LNCAP (cell line): ENCODE measurements around the gene RIMS4.

Experiments used
- TF ChIP-seq, protein P1 (sequence below): fragments of 450-650 bp; IDR thresholded peaks from 2 replicates; pipeline ENCODE4 v1.5.1; 2017; ENCODE audit warnings: mild to moderate bottlenecking

RIMS4 gene

DNA sequence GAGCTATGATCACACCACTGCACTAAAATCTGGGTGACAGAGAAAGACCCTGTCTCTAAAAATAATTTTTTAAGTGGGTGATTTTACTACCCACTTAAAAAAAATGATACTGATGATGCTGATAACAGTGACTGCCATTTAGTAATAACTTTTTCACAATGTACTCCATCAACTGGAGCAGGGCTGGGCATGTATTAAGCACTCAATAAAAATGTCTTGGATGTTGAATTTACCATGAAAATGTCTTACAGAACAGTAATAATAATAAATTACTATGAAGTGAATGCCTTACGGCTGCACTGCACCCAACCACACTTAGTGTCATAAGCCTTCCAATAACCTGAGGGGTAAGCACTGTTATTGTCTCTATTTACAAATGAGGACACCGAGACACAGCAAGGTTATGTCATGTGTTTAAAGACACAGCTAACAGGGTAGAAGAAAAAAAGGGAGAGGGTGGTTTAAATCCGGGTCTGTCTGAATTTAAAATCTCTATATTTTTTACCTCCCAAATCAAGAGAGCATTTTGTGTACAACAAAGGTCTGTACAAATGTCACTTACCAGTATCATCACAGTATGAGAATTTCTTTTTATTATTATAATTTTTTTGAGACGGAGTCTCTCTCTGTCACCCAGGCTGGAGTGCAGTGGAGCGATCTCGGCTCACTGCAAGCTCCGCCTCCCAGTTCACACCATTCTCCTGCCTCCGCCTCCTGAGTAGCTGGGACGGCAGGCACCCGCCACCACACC lies 21.5 kb downstream of the RIMS4 start:
- TF ChIP-seq, protein P1, sequence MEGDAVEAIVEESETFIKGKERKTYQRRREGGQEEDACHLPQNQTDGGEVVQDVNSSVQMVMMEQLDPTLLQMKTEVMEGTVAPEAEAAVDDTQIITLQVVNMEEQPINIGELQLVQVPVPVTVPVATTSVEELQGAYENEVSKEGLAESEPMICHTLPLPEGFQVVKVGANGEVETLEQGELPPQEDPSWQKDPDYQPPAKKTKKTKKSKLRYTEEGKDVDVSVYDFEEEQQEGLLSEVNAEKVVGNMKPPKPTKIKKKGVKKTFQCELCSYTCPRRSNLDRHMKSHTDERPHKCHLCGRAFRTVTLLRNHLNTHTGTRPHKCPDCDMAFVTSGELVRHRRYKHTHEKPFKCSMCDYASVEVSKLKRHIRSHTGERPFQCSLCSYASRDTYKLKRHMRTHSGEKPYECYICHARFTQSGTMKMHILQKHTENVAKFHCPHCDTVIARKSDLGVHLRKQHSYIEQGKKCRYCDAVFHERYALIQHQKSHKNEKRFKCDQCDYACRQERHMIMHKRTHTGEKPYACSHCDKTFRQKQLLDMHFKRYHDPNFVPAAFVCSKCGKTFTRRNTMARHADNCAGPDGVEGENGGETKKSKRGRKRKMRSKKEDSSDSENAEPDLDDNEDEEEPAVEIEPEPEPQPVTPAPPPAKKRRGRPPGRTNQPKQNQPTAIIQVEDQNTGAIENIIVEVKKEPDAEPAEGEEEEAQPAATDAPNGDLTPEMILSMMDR, result no peak

DNA sequence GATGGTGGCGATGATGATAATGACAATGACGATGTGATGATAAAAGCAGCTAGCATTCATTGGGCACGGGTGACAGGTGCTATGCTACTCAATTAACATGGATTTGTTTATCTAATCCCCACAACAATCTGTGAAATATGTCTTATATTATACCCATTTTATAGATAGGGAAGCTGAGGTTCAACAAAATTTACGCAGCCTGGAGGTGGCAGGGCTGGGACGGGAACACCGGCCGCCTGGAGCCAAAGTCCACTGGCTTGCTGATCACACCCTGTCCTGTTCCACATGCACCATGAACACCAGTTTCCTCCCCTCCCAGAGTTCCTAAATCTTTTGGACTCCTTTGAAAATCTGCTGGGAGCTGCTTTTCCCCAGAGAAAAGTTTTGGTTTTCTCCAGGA lies 23.0 kb downstream of the RIMS4 start:
- TF ChIP-seq, protein P1, result no peak

DNA sequence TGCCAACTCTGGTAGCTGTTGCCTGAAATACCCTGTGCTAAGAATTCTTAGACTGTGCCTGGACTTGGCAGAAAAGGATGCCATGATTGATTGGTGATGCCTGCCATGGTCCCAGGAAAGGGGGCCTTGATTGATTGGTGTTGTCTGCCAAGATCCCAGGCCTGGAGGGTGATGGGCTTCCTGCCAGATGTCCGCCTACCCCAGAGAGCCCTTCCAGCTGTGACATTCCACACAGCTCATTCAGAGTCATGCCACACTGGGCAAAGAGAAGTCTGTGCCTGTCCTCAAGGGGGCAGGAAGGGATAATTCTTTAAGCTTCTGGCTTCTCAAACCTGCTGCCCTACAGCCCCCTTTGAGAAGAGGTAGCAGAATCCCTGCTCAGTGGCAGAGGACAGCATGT lies 24.6 kb downstream of the RIMS4 start:
- TF ChIP-seq, protein P1, result no peak

DNA sequence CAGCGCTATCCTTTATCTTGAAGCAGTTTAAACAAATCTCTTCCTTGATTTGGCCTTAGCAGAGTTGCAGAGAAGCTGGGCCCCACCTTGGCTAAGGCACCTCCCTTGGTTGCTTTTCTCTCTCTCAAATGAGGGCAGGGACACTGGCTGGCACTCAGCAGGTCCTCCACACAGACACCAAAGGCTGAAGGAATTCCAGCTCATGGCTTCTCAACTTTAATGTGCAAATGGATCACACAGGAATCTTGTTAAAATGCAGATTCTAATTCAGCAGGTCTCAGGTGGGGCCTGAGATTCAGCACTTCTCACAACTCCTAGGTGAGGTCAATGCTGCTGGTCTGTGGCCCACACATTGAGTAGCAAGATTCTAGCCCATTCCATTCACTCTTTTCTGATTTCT lies 25.7 kb downstream of the RIMS4 start:
- TF ChIP-seq, protein P1, result no peak

DNA sequence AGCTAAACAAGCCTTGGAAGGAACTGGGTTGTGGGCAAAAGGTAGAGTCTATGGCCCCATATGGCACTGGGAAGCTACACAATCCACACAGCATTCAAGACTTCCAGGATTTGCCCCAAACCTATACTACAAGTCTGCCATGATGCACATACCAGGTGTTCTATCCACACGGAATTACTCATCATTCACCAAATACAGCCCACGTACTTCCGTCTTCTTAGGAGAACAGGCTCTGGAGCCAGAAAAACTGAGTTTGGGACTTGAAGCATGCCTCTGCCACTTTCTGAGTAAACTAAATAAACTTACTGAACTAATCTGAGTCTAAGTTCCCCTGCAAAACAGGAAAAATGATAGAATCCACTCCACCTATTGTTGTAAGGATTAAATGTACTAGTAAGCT lies 28.6 kb downstream of the RIMS4 start:
- TF ChIP-seq, protein P1, result no peak

DNA sequence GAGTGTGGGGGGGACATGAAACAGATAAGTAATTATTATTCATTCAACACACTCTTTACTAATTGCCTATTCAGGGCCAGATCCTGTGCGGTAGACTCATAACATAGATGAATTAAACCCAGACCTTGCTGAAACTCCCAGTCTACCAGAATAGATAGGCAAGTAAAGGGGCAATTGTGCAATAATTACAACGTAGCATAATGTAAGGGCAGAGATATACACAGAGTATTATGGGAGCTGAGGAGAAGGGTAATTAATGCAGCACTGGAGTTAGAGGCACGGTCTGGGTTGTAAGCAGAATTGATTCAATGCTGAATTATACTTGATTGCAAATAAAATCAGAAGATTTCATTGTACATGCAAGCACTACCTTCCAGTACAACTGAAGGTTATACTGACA lies 29.2 kb downstream of the RIMS4 start:
- TF ChIP-seq, protein P1, result no peak

DNA sequence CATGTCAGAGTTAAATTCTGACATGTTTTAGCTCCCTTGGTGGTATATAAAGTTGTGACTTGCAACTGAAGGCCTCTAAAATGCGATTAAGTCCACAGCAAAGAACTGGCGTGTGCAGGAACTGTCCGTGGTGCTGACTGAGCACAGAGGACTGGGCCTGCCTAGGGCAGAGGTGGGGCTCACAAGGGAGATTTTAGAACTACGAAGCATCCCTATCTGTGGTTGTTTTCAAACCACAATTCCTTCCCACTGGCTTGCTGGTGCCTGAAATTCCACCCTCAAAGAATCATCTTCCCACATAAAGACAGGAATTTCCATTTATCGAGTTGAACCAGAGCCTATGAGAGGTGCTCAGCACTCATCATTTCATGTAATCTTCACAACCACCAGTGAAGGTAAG lies 30.1 kb downstream of the RIMS4 start:
- TF ChIP-seq, protein P1, result no peak

DNA sequence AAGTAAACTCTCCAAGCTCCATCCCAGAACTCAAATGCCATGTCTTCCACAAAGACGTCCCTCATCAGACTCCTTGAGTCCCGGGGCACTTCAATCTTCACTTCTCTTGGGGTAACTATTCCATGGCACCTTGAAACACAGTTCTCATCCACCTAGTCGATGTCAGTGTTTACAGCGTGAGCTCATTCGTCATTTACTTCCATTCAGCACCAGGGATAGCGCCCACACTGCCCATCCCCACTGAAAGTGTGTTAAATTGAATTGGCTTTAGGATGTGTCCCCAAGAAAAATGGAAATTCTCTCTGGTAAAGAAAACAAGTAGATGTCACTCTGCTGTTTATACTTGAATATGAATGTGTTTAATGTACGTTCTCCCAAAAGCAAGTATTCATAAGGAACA lies 33.4 kb downstream of the RIMS4 start:
- TF ChIP-seq, protein P1, result no peak
